Pancreas (tissue), 10 donors: ENCODE results near the gene LRRC45. TPM values are rescaled to one million over a fixed set of nuclear protein-coding genes. Genes with fewer than 3 reads are reported as not detected.
A peak's percentile ranks its signal among the peaks of the same experiment; 100 is the strongest.

Experiments
- ATAC-seq, 4 donors: fragments of 200-7000 bp; cut with Tn5 transposase; one replicate each; pipeline versions ENCODE4 v1.8.0 to v1.9.1; 2020; ENCODE audit warnings: mild to moderate bottlenecking in 4 of 4, moderate library complexity in 4 of 4
- DNase-seq, 6 donors: peaks; one replicate each; pipeline ENCODE4 v3.0.0-alpha.2; 2020
- FAIRE-seq: peaks from 2 replicates; lab custom pipeline; 2012; peaks lifted over from hg19 to GRCh38; lab: Jason Lieb, UNC
- H3K27ac ChIP-seq, 4 donors: fragments of 200-600 bp; sonication (generic); 1 replicate in 3 of 4; 2 replicates in 1 of 4; pipeline versions ENCODE4 v1.5.0 to v1.8.0; 2020
- H3K27me3 ChIP-seq, 4 donors: fragments of 200-600 bp; one replicate each; pipeline ENCODE4 v1.8.0; 2021
- H3K36me3 ChIP-seq, 3 donors: fragments of 200-600 bp; sonication (generic) in 1 of 3; one replicate each; pipeline versions ENCODE4 v1.5.0 to v1.8.0; 2020 to 2021
- H3K4me1 ChIP-seq, 3 donors: fragments of 200-600 bp; one replicate each; pipeline ENCODE4 v1.8.0; 2021
- H3K4me3 ChIP-seq, 4 donors: fragments of 200-600 bp; sonication (generic) in 2 of 4; one replicate each; pipeline versions ENCODE4 v1.5.0 to v1.8.0; 2020 to 2021
- H3K9me3 ChIP-seq, 4 donors: fragments of 200-600 bp; one replicate each; pipeline ENCODE4 v1.8.0; 2021
- CTCF ChIP-seq, 4 donors: fragments of 200-600 bp; sonication (generic) in 3 of 4; IDR thresholded peaks; one replicate each; pipeline versions ENCODE4 v1.5.0 to v1.8.0; 2021; ENCODE audit warnings: antibody characterized with exemption in 4 of 4
- WGBS, 2 donors: extraction: QIAGEN DNeasy Blood & Tissue Kit; methylation state at CpG; one replicate each; pipeline ENCODE4 v1.1.7; 2013; 5-methylcytosine and 5-hydroxymethylcytosine counted together
- intact Hi-C, 3 donors: fragments of 100-400 bp; cut with DNase I; formaldehyde crosslinking; loops; one replicate each; pipeline versions ENCODE4 v1.11.1 to v1.14.2; 2022
- polyA plus RNA-seq, 2 donors: library from polyadenylated mRNA; stranded (reverse); fragments of 200-250 nt; gene quantifications; one replicate each; pipeline ENCODE4 v1.2.3, GENCODE V29; 2013
- total RNA-seq, 6 donors: library from RNA; stranded (reverse); fragmentation: NEBNext Ultra II Directional in 4 of 6; extraction: Animal tissue kit (Norgen Biotek cat#: 25700) in 4 of 6; gene quantifications; one replicate each; pipeline versions ENCODE4 v1.2.1 to v1.2.4, GENCODE V29; 2021 to 2023
- donor health status: healthy with polysubstance abuse.
- donor health status: DM: no; HTN: no; CAD: no; lungs with moderate emphysema.
- donor health status: DM: no; HTN: no; CAD: no.
- donor health status: control.
- donor health status: control.
- donor health status: Bipolar disorder and iron deficiency.
- donor health status: DM: yes; HTN: yes; CAD: no.
- donor health status: DM: no; HTN: no; CAD: no.
- donor health status: DM: no; HTN: no; CAD: no.
- donor health status: DM: yes; HTN: yes; CAD: no.

Gene LRRC45
- total and polyA plus RNA-seq, 8 donors = 5.3 to 21.6 (median 7.0) TPM

DNA sequence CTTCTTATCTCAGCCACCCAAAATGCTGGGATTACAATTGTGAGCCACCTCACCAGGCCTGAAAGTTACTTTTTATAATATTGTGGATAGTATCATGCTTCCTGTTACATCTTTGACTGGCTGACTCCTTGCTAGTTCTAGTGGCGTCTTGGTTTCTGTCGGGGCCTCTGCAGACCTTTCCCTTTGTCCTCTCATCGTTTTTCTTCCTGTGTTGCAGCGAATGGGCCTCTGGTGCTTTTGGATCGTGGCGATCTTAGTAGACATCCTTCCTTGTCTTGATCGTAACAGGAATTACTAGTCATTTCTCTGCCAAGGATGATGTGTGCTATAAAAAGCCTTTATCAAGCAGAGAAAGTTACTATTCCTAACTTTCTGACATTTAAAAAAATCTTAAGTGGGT is 24.9 kb upstream of the LRRC45 start:
- TF ChIP-seq CTCF (IDR thresholded peaks at IDR 0.05) = no peak
- DNase-seq (no peak), FAIRE-seq (no peak), ATAC-seq (no peak)
- WGBS, 2 donors = 92 to 95% methylated on average over 7 of the region's 7 CpGs
- Histone ChIP-seq H3K27me3 (no peaks in the 10 kb centered on the region), H3K9me3 (no peaks in the 10 kb centered on the region), H3K36me3 (no peaks in the 10 kb centered on the region), H3K27ac (no peak overlapping the region), H3K4me3 (no peak overlapping the region), H3K4me1 (no peaks in the 10 kb centered on the region)
- intact Hi-C loops = no loop called here

- DNase-seq (no peak), ATAC-seq (no peak)
- no peak overlapping the region for H3K27ac ChIP-seq
Measured at GRCh38 chr17:81998691-81999438, 24.2 kb upstream of the LRRC45 start.

DNA sequence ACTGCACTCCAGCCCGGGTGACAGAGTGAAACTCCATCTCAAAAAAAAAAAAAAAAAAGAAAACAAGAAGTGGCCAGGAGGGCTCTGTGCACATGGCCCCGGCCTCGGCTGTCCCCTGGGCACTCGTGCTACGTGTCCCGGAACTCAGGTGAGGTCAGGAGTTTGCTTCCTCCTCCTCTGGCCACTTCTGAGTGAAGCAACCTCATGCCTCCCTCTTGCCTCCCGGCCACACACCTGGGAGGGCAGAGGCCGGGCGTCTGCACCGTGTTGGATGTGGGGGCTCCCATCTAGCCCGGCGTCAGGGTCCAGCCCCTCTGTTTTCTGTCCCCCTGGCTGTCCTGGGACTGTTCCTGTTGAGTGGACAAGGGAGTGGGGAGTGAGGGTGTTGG is 23.5 kb upstream of the LRRC45 start:
- DNase-seq (no peak), ATAC-seq (no peak), FAIRE-seq (no peak)
- Histone ChIP-seq H3K27ac (no peak overlapping the region), H3K9me3 (no peaks in the 10 kb centered on the region), H3K27me3 (no peaks in the 10 kb centered on the region), H3K4me1 (no peaks in the 10 kb centered on the region), H3K36me3 (no peaks in the 10 kb centered on the region), H3K4me3 (no peak overlapping the region)
- WGBS, 2 donors = 90 to 92% methylated on average over 12 of the region's 12 CpGs
- TF ChIP-seq CTCF (IDR thresholded peaks at IDR 0.05) = no peak
- intact Hi-C loops = no loop called here

More at GRCh38 chr17:81998691-81999438, 24.2 kb upstream of the LRRC45 start:
- Histone ChIP-seq H3K4me3 (no peak overlapping the region), H3K9me3 (no peaks in the 10 kb centered on the region), H3K27me3 (no peaks in the 10 kb centered on the region), H3K36me3 (no peaks in the 10 kb centered on the region), H3K4me1 (no peaks in the 10 kb centered on the region)
- 89 to 94% methylated on average over 14 of the region's 14 CpGs for WGBS, 2 donors
- no peak for TF ChIP-seq CTCF (IDR thresholded peaks at IDR 0.05)
- FAIRE-seq = no peak
- intact Hi-C loops = no loop called here

DNA sequence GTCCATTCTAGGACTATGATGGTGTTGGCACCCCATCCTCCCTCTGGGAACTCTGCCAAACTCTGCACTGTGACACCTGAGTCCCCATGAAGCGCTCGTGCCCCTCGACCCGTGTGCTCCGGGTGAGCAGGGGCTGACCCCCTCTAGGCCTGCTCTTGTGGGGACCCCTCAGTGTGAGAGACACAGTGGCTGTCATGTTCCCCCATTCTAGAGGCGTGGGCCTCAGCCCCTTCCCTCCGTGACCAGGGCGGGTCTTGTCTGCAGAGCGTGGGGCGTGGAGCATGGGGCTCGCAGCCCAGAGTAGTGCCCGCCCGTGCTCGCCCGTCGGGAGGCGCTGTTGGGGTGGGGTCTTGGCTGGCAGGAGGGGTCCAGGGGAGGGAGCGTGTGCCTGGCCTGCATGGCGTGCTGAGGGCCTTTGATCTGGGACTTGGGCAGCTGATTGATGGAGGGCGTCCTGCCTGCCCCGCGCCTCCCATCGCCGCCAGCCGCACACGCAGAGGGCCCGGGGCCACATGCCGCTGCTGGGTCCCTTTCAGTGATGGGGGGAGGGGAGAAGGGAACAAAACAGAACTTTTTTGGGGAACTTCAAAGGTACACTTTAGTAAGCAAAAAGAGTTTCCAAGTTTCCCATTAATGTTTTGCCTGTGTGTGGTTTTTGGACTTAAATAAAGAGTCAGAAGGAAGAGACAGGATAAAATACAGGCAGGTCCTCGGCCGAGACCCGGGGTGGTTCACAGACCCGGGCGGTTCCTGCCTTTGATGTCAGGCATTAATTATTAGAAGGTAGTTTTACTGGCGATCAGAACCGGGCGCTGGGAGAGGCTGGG is 22.9 kb upstream of the LRRC45 start:
- WGBS, 2 donors = 81 to 86% methylated on average over 36 of the region's 36 CpGs
- FAIRE-seq = no peak
- H3K9me3 ChIP-seq = no peaks in the 10 kb centered on the region

More for the DNA sequence above, 22.9 kb upstream of the LRRC45 start:
- peak in 2 of 6 donors; percentile 27 to 72 for DNase-seq
- Histone ChIP-seq H3K27me3 (no peaks in the 10 kb centered on the region), H3K4me3 (no peak overlapping the region), H3K4me1 (no peaks in the 10 kb centered on the region), H3K36me3 (no peaks in the 10 kb centered on the region), H3K27ac (no peak overlapping the region)
- ATAC-seq = no peak
- intact Hi-C loops = no loop called here
- TF ChIP-seq CTCF (IDR thresholded peaks at IDR 0.05) = no peak
